Neural cell (in vitro differentiated cells): ENCODE measurements around the gene COL13A1. TPM values are rescaled to one million over a fixed set of nuclear protein-coding genes. Genes with fewer than 3 reads are reported as not detected.

Experiments
- H2AFZ ChIP-seq: fragments of 200-600, 300-800 bp; sonication (generic), shearing (Covaris generic); 2 replicates; pipeline ENCODE4 v1.6.0; 2014; ENCODE audit warnings: low read depth, mild to moderate bottlenecking, antibody characterized with exemption, low read length, moderate library complexity
- H3F3A ChIP-seq: fragments of 200-600 bp; shearing (Covaris generic); 2 replicates; pipeline ENCODE4 v1.6.1; 2016; ENCODE audit warnings: mild to moderate bottlenecking, moderate library complexity, mixed read lengths, antibody characterized with exemption, low read length; ENCODE audit not compliant: insufficient read depth, poor library complexity, severe bottlenecking
- H3K27ac ChIP-seq: fragments of 200-600, 300-800 bp; sonication (generic), shearing (Covaris generic); 2 replicates; pipeline ENCODE4 v1.5.1; 2014; ENCODE audit warnings: mild to moderate bottlenecking, low read length, moderate library complexity
- H3K27me3 ChIP-seq: fragments of 300-800, 200-600 bp; sonication (generic), shearing (Covaris generic); 2 replicates; pipeline ENCODE4 v1.6.0; 2014; ENCODE audit warnings: mild to moderate bottlenecking, low read depth, low read length, moderate library complexity; ENCODE audit not compliant: insufficient read depth
- H3K36me3 ChIP-seq: fragments of 300-800, 200-600 bp; sonication (generic), shearing (Covaris generic); 2 replicates; pipeline ENCODE4 v1.5.1; 2014; ENCODE audit warnings: mild to moderate bottlenecking, antibody characterized with exemption, low read length, moderate library complexity; ENCODE audit not compliant: insufficient read depth
- H3K4me2 ChIP-seq: fragments of 300-800, 200-600 bp; sonication (generic), shearing (Covaris generic); 2 replicates; pipeline ENCODE4 v1.6.0; 2014; ENCODE audit warnings: mild to moderate bottlenecking, low read length
- H3K4me3 ChIP-seq: fragments of 300-800, 200-600 bp; sonication (generic), shearing (Covaris generic); 2 replicates; pipeline ENCODE4 v1.5.1; 2014; ENCODE audit warnings: mild to moderate bottlenecking, low read length, moderate library complexity
- H3K79me2 ChIP-seq: fragments of 200-600 bp; shearing (Covaris generic); replicated peaks from 2 replicates; pipeline ENCODE4 v1.6.0; 2014; ENCODE audit warnings: mild to moderate bottlenecking, low read length, moderate library complexity; ENCODE audit not compliant: insufficient read depth
- H3K9ac ChIP-seq: fragments of 300-800, 200-600 bp; sonication (generic), shearing (Covaris generic); 2 replicates; pipeline ENCODE4 v1.6.1; 2016; ENCODE audit warnings: mild to moderate bottlenecking, low read length, mixed read lengths
- H3K9me2 ChIP-seq: fragments of 200-600 bp; shearing (Covaris generic); 2 replicates; pipeline ENCODE4 v1.6.1; 2016; ENCODE audit warnings: mild to moderate bottlenecking, low read length, mixed read lengths; ENCODE audit not compliant: insufficient read depth
- H3K9me3 ChIP-seq: fragments of 200-600, 300-800 bp; sonication (generic), shearing (Covaris generic); 2 replicates; pipeline ENCODE4 v1.6.1; 2016; ENCODE audit warnings: mild to moderate bottlenecking, mixed run types, low read length, moderate library complexity, mixed read lengths
- H4K20me1 ChIP-seq: fragments of 200-600 bp; shearing (Covaris generic); 2 replicates; pipeline ENCODE4 v1.6.1; 2016; ENCODE audit warnings: mild to moderate bottlenecking, mixed run types; ENCODE audit not compliant: insufficient read depth
- CTCF ChIP-seq: fragments of 450-650 bp; IDR thresholded peaks from 2 replicates; pipeline ENCODE4 v1.5.1; 2014; ENCODE audit warnings: antibody characterized with exemption, mild to moderate bottlenecking, moderate library complexity; ENCODE audit not compliant: poor library complexity, severe bottlenecking
- EP300 ChIP-seq: fragments of 450-650 bp; conservative IDR thresholded peaks from 2 replicates; pipeline ENCODE4 v1.6.1; 2014; ENCODE audit warnings: antibody characterized with exemption, mild to moderate bottlenecking, moderate library complexity; ENCODE audit not compliant: poor library complexity, severe bottlenecking
- EZH2 ChIP-seq: fragments of 200-600, 300-800 bp; shearing (Covaris generic), sonication (generic); IDR thresholded peaks from 2 replicates; pipeline ENCODE4 v1.6.1; 2014; ENCODE audit warnings: antibody characterized with exemption, low read length, borderline replicate concordance, mild to moderate bottlenecking; ENCODE audit not compliant: insufficient read depth, poor library complexity, severe bottlenecking
- MXI1 ChIP-seq: fragments of 450-650 bp; conservative IDR thresholded peaks from 2 replicates; pipeline ENCODE4 v1.6.1; 2014; ENCODE audit warnings: antibody characterized with exemption, mild to moderate bottlenecking; ENCODE audit not compliant: poor library complexity, severe bottlenecking
- POLR2AphosphoS5 ChIP-seq: IDR thresholded peaks from 2 replicates; pipeline ENCODE4 v1.6.1; 2012
- RAD21 ChIP-seq: fragments of 450-650 bp; conservative IDR thresholded peaks from 2 replicates; pipeline ENCODE4 v1.6.1; 2014; ENCODE audit warnings: antibody characterized with exemption, mild to moderate bottlenecking, moderate library complexity
- REST ChIP-seq: IDR thresholded peaks from 2 replicates; pipeline ENCODE4 v1.6.1; 2012; ENCODE audit warnings: borderline replicate concordance
- SMC3 ChIP-seq: fragments of 450-650 bp; conservative IDR thresholded peaks from 2 replicates; pipeline ENCODE4 v1.6.1; 2014; ENCODE audit warnings: antibody characterized with exemption, mild to moderate bottlenecking, moderate library complexity; ENCODE audit not compliant: poor library complexity
- TAF1 ChIP-seq: IDR thresholded peaks from 2 replicates; pipeline ENCODE4 v1.6.1; 2012; ENCODE audit warnings: low read depth
- polyA plus RNA-seq: library from polyadenylated mRNA; depleted of rRNA; stranded (reverse); fragments of >200 nt; gene quantifications from 2 replicates; pipeline ENCODE4 v1.2.3, GENCODE V29; 2014

Gene COL13A1
- polyA plus RNA-seq, 1 donor from 2014 or later = 4.7 TPM

DNA sequence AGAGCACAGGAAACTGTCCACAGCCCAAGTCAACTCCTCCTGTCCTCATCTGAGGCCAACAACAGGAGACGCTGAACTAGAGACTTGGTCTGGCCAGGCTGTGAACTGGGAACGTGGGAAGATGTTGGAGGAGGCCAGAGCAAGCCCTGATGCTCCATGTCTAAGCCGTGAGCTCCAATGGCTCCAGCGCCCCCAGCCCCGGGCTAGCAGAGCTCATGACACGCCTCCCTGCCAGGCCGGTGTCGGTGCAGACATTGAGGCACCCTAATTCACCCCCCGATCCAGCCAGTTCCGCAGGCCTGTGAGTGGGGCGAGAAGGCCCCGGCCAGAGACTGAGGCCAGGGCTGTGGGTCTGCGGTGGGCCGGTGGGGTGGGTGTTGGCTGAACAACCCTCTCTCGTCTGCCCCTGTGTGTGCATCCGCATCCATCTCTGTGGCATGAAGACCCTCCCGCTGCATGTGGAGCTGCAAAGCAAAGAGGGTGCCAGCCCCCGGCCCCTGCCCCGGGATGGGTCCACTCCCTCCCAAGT lies 141.7 kb downstream of the COL13A1 start:
- no peak overlapping the region for H2AFZ ChIP-seq
- TF ChIP-seq RAD21 = no peak
- TF ChIP-seq CTCF = no peak
- TF ChIP-seq POLR2AphosphoS5 = no peak
- no peak for TF ChIP-seq SMC3
- TF ChIP-seq EZH2 = no peak
- no peak for TF ChIP-seq REST
- no peak for TF ChIP-seq EP300
- TF ChIP-seq TAF1 = no peak
- TF ChIP-seq MXI1 = no peak
- no peak overlapping the region for H3K4me3 ChIP-seq
- H3K9ac ChIP-seq = no peak overlapping the region
- H3K36me3 ChIP-seq = no peaks in the 10 kb centered on the region
- H3K27me3 ChIP-seq = no peaks in the 10 kb centered on the region
- H4K20me1 ChIP-seq = no peaks in the 10 kb centered on the region
- H3K79me2 ChIP-seq = no peaks in the 10 kb centered on the region
- no peak overlapping the region for H3K27ac ChIP-seq
- no peaks in the 10 kb centered on the region for H3K9me2 ChIP-seq
- H3K9me3 ChIP-seq = peaks cover 7% of the 10 kb centered on the region
- H3F3A ChIP-seq = no peaks in the 10 kb centered on the region
- H3K4me2 ChIP-seq = no peak overlapping the region

DNA sequence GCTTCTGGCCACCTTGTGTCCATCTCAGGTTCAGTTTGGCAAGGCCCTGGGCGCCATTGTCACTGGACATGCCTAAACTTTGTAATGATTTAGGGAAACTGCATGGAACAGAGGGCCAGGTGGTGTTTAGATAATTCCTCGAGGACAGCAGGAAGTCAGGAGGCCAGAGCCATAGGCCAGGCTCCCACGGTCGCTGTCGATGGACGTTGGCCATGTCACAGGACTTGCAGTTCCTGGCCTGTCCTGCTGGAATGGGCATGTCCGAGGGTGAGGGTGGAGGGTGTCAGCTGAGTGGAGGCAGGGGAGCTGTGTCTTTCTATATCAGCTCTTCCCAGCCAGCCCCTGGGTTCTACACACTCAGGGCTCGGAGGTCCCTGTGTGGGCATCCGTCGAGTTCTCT lies 143.1 kb downstream of the COL13A1 start:
- TF ChIP-seq MXI1 (no peak), POLR2AphosphoS5 (no peak), EP300 (no peak), CTCF (no peak), REST (no peak), EZH2 (no peak), SMC3 (no peak), TAF1 (no peak), RAD21 (no peak)
- no peak overlapping the region for H3K4me3 ChIP-seq
- no peaks in the 10 kb centered on the region for H3K36me3 ChIP-seq
- no peak overlapping the region for H2AFZ ChIP-seq
- no peaks in the 10 kb centered on the region for H3F3A ChIP-seq
- H3K9me2 ChIP-seq = no peaks in the 10 kb centered on the region
- no peak overlapping the region for H3K27ac ChIP-seq
- H3K79me2 ChIP-seq = no peaks in the 10 kb centered on the region
- no peak overlapping the region for H3K9ac ChIP-seq
- no peaks in the 10 kb centered on the region for H4K20me1 ChIP-seq
- H3K4me2 ChIP-seq = no peak overlapping the region
- H3K27me3 ChIP-seq = no peaks in the 10 kb centered on the region
- H3K9me3 ChIP-seq = peaks cover 7% of the 10 kb centered on the region
